NCI-H510A treated with DMSO at 0.1 percent for 48 hours (cell line): Measurements from ENCODE around the gene CPN1.
A peak's percentile ranks its signal among the peaks of the same experiment; 100 is the strongest.

Source experiments
- DNase-seq: peaks from one replicate; lab custom pipeline; 2025; lab: John Stamatoyannopoulos, UW

The CPN1 gene

GRCh38 chr10:99996671-99997648 is 84.7 kb downstream of the CPN1 start:
- DNase-seq = no peak

GRCh38 chr10:99995713-99996112 is 86.0 kb downstream of the CPN1 start:
- no peak for DNase-seq

GRCh38 chr10:99995269-99995668 is 86.4 kb downstream of the CPN1 start:
- no peak for DNase-seq

- DNase-seq = no peak
Measured at GRCh38 chr10:99994801-99995200, 86.9 kb downstream of the CPN1 start.

GRCh38 chr10:99993701-99994689 is 87.7 kb downstream of the CPN1 start:
- peak; percentile 21 for DNase-seq
